ENCODE measurements around the gene RNPC3.
"Not testable (repeated sequence)": the region's sequence is repeated elsewhere in the genome, so short reads cannot be mapped to it uniquely, and the experiment has no call there.

The RNPC3 gene

GRCh38 chr1:103569493-103569892, 44.0 kb downstream of the RNPC3 start:
- Histone ChIP-seq H3K9me3 (ENCODE audit: control insufficient read depth, insufficient read depth, low read length) (no peaks in the 10 kb centered on the region), H3K79me2 (ENCODE audit: control insufficient read depth, low read length) (no peaks in the 10 kb centered on the region), H3K36me3 (ENCODE audit: control insufficient read depth, low read length) (no peaks in the 10 kb centered on the region), H4K20me1 (ENCODE audit: control insufficient read depth, insufficient read depth, low read depth, low read length) (no peaks in the 10 kb centered on the region), H3K4me1 (ENCODE audit: control insufficient read depth, low read length) (no peaks in the 10 kb centered on the region), H3K27ac (ENCODE audit: low read depth, low read length) (no peak overlapping the region), H3K4me2 (ENCODE audit: low read length) (no peak overlapping the region), H3K27me3 (ENCODE audit: control insufficient read depth, low read length) (no peaks in the 10 kb centered on the region), H3K9me2 (replicated peaks; ENCODE audit: control insufficient read depth, low read length) (no peaks in the 10 kb centered on the region), H3F3A (ENCODE audit: control insufficient read depth, insufficient read depth) (no peaks in the 10 kb centered on the region), H3K4me3 (ENCODE audit: low read length) (no peak overlapping the region)
- TF ChIP-seq EZH2phosphoT487 (IDR thresholded peaks at IDR 0.05; ENCODE audit: borderline replicate concordance, low read length) (no peak), CTCF (IDR thresholded peaks at IDR 0.05; ENCODE audit: low read depth, low read length, poor library complexity, severe bottlenecking) (no peak)

- H3K4me2 ChIP-seq (ENCODE audit: low read length); H3F3A ChIP-seq (ENCODE audit: control insufficient read depth, insufficient read depth); H3K27me3 ChIP-seq (ENCODE audit: control insufficient read depth, low read length); H3K79me2 ChIP-seq (ENCODE audit: control insufficient read depth, low read length); H3K9me2 ChIP-seq (replicated peaks; ENCODE audit: control insufficient read depth, low read length); H3K27ac ChIP-seq (ENCODE audit: low read depth, low read length); H3K36me3 ChIP-seq (ENCODE audit: control insufficient read depth, low read length); H3K4me3 ChIP-seq (ENCODE audit: low read length); H3K9me3 ChIP-seq (ENCODE audit: control insufficient read depth, insufficient read depth, low read length); H3K4me1 ChIP-seq (ENCODE audit: control insufficient read depth, low read length); H4K20me1 ChIP-seq (ENCODE audit: control insufficient read depth, insufficient read depth, low read depth, low read length): not testable (repeated sequence)
Measured at GRCh38 chr1:103571289-103571688, 45.8 kb downstream of the RNPC3 start, which contains the start of gene AMY2B. TSS of gene AMY2B (plus strand) at chr1:103571589. CDS start at chr1:103571603, 14 bp downstream.

- Histone ChIP-seq H3F3A (ENCODE audit: control insufficient read depth, insufficient read depth) (no peaks in the 10 kb centered on the region), H4K20me1 (ENCODE audit: control insufficient read depth, insufficient read depth, low read depth, low read length) (no peaks in the 10 kb centered on the region), H3K36me3 (ENCODE audit: control insufficient read depth, low read length) (no peaks in the 10 kb centered on the region), H3K9me3 (ENCODE audit: control insufficient read depth, insufficient read depth, low read length) (no peaks in the 10 kb centered on the region), H3K79me2 (ENCODE audit: control insufficient read depth, low read length) (no peaks in the 10 kb centered on the region), H3K4me3 (ENCODE audit: low read length) (no peak overlapping the region), H3K27ac (ENCODE audit: low read depth, low read length) (no peak overlapping the region), H3K9me2 (replicated peaks; ENCODE audit: control insufficient read depth, low read length) (no peaks in the 10 kb centered on the region), H3K4me1 (ENCODE audit: control insufficient read depth, low read length) (no peaks in the 10 kb centered on the region), H3K27me3 (ENCODE audit: control insufficient read depth, low read length) (no peaks in the 10 kb centered on the region), H3K4me2 (ENCODE audit: low read length) (no peak overlapping the region)
- TF ChIP-seq CTCF (IDR thresholded peaks at IDR 0.05; ENCODE audit: low read depth, low read length, poor library complexity, severe bottlenecking) (no peak), EZH2phosphoT487 (IDR thresholded peaks at IDR 0.05; ENCODE audit: borderline replicate concordance, low read length) (no peak)
Measured at GRCh38 chr1:103576065-103576464, 50.6 kb downstream of the RNPC3 start.

GRCh38 chr1:103576784-103577183, 51.3 kb downstream of the RNPC3 start:
- not testable (repeated sequence) for H3K9me2 ChIP-seq (replicated peaks; ENCODE audit: control insufficient read depth, low read length); H3K4me3 ChIP-seq (ENCODE audit: low read length); H3F3A ChIP-seq (ENCODE audit: control insufficient read depth, insufficient read depth); H4K20me1 ChIP-seq (ENCODE audit: control insufficient read depth, insufficient read depth, low read depth, low read length); H3K36me3 ChIP-seq (ENCODE audit: control insufficient read depth, low read length); H3K27ac ChIP-seq (ENCODE audit: low read depth, low read length); H3K9me3 ChIP-seq (ENCODE audit: control insufficient read depth, insufficient read depth, low read length); H3K4me1 ChIP-seq (ENCODE audit: control insufficient read depth, low read length); H3K79me2 ChIP-seq (ENCODE audit: control insufficient read depth, low read length); H3K4me2 ChIP-seq (ENCODE audit: low read length); H3K27me3 ChIP-seq (ENCODE audit: control insufficient read depth, low read length)

Data from DOHH2 (cell line).